Astrocyte of the hippocampus (primary cell): Measurements from ENCODE around the gene NTM.
A peak's percentile ranks its signal among the peaks of the same experiment; 100 is the strongest.

Experiments used
- DNase-seq: peaks from one replicate; pipeline ENCODE4 v3.0.0; 2011; ENCODE audit warnings: low read depth, low spot score

NTM gene

DNA sequence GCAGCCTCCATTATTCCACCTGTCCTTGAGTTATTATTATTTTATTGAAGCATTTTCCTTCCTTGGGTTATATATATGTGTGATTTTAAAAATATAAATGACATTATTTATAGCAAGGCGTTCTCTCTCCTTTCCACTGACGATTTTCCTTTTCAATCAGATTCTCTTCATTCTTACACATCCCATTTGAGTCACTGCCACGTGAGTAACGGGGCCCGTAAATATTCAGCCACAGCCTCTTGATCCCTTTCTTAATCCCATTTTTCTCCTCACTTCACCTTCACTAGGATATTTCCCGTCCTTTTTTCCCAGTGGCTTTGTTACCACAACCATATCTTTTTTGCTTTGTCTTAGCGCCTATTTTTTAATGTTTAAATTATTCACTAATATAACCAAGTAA lies 396.2 kb downstream of the NTM start:
- no peak for DNase-seq

DNA sequence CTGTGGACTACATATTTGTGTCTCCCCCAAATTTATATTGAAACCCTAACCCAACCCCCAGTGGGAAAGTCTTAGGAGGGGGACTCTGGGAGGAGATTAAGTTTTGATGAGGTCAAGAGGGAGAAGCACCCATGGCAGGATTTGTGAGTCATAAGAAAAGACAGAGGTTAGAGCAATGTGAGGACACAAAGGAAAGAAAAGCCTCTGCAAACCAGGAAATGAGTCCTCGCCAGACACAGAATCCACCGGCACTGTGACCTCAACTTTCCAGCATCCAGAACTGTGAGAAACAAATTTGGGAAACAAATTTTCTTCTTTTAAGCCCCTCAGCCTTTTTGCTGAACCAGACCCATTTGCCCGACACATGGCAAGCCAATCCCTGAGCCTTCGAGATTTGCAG lies 397.0 kb downstream of the NTM start:
- DNase-seq: no peak

DNA sequence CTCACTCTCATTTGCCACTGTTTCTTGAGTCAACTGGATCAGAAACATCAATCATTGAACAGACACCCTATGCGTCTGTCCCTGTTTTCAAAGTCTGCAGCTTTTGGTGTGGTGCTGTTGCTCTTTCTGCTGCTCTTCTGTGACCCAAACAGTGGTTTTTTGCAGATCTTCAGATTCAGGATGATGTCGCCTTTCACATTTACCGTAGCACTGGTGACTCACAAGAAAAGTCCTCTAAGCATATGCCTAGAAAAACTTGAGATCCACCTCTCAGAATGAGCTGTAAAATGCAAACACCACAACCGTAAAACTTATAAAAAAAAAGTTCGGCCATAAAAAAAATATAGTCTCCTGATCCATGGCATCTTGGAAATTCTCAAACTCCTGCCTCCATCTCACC lies 400.4 kb downstream of the NTM start:
- DNase-seq: no peak

DNA sequence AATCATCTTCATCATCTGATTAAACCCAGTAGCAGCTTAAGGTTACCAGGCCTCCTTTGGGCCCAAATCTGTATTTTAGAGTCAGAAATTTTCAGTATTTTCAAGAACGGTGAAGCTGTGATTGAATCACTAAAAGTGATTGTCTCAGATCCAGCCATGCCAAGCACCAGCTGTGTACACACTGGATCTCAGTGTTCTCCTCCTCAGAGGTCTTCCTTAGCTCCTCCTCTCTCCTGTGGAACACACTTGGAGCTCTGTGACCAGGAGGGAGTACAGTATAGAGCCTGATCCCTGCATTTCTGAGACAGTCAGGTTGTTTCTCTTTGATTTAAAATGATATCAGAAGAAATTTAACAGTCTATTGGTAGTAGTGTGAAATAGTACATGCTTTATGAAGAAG lies 401.1 kb downstream of the NTM start:
- DNase-seq: no peak

DNA sequence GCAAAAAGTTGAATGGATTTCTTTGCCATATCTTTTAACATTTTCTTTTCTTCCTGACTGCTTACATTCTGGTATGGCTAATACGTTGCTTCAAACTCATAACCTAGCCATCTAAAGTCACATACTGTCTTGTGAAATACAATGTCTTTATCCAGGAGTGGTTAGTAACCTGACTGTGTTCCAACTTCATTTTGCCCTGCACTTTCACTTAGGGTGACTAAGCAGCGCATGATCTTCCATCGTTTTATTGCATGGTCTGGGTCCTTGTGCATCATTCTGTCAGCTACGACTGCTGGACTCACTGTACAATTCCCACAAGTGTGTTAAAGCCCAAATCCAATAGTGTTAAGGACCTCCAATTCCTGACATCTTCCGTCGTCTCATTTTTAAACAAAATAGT lies 403.2 kb downstream of the NTM start:
- DNase-seq: no peak

DNA sequence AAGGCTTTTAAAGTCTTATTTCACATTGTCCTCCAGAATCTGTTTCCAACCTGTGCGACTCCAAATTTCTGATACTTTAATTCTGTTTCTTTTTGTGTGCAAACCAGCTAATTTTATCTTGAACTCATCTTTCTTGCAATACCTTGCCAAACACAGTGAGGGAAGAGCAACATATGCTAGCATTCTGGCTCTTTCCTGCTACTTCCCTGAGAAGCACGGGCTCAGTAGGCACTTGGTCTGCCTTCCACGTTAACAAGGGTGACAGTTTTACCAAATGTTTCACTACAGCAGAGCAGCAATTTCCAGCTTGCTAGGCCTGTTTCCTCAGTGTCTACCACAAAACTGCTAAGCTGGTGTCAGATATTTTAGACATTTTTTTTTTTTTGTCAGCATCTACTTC lies 405.8 kb downstream of the NTM start:
- DNase-seq: no peak

DNA sequence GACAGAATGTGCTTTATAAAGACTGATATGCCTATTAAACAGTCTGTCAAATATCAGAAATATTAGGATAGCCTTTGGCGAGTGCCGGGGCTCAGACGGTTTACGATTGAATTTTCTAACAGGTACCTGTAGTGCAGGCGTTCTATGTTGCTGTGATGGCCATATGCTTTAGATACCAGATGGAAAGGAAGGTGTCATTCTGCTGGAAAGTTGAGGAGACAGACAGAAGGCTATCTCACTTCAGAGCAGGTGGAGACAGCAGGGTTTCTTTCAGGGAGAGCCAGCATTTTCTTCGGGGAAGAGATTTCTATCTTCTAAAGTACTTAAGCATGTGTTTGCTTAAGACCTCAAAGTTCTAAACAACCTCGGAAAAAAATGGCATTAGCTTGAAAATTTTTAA lies 415.4 kb downstream of the NTM start:
- DNase-seq: no peak

DNA sequence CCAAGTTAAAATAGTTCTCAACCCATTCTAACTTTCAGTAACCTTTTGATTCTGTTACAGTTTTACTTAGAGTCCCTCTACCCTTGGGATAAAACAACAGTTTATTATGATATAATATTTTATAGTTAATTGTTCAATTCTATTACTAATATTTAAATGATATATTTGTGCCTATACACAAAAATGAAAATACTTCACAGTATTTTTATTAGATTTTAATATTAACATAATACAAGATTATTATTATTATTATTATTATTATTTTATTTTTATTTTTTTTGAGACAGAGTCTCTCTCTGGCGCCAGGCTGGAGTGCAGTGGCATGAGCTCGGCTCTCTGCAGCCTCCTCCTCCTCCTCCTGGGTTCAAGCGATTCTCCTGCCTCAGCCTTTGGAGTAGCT lies 416.7 kb downstream of the NTM start:
- no peak for DNase-seq

DNA sequence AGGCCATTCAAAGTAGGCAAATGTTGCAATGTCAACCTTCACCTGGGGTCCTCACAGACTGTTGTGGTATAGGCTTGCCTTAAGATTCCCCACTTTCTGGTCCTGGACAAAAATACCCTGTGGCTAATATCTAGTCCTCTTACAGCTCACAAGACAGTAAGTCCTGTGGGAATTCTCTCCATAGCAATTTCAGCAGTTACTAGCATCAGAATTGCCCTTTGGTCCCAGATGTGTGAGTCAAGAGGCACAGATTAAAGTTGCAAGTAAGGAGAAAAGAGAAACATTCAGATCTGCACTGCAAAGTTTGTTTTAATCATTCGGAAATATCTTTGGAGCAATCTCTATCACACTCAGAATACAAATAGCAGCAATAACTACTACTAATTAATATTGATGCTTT lies 420.2 kb downstream of the NTM start:
- no peak for DNase-seq

DNA sequence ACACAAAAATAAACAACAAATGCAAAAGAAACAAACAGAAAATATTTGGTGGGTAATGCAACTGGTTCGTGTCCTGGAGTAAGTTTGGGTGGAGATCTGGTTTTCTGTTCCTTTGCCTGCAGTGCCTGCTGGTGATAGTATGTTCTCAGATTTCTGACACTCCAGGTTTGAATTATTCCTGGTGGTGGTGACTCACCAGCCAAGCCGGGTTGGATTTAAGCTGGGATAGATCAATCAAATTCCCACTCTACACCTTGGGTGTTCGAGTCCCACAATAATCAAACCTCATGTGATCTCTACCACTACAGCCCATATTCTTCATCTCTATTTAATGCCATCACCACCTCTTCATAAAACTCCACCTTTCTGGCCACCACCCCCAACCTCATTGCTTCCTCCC lies 421.8 kb downstream of the NTM start:
- DNase-seq: peak; percentile 16

DNA sequence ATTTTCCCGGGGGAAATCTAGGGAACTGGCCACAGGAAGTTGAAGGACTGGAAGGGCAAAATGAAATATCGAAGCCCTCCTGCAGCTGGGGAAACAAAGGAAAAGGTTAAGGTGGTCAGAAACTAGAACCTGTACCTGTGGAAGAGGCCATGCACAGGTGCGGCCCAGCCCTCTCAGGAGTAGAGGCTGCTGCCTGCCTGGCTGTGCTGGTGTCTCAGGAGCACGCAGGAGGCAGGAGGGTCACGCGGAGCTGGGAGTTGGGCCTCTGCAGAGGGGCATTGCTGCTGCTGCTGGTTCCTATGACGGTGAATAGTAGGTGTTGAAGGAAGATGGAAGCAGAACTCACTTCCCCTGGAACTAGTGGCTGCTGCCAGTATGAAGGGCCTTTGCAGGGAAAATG lies 425.7 kb downstream of the NTM start:
- DNase-seq: no peak

DNA sequence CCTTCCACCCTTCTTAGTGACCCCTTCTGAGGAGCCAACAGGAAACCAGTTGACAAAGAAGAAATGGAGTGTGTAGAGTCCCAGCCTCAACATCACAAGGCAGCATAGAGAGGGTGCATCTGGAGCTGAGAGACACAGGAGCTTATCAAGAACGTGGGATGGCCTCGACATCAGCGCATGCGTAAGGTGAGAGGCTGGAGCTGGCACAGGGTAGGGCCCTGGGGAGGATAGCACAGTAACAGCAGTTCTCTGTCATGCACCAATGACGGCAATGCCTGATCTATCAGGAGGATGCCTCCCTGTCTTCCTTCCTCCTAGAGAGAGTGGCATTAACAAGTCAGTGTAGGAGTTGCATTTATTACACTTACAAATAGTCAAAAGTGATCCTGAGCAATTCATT lies 426.1 kb downstream of the NTM start:
- DNase-seq: no peak

DNA sequence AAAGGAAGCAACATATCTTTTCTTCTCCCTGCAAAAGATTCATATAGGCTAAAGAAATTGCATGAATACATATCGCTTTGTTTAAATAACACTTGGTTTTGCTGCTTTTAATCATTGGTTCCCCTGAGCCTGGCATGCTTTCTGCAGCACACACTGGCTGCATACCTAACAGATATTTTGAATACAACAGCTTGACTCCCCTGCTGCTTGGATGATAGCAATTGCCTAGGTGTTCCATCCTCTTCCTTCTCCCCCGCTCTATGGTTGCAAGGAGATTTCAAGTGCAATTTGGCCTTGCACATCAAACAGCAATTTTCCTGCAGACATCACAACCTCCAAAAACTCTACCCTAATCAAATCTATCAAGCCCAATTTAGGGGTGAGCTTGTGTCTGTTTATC lies 430.0 kb downstream of the NTM start:
- DNase-seq: no peak

DNA sequence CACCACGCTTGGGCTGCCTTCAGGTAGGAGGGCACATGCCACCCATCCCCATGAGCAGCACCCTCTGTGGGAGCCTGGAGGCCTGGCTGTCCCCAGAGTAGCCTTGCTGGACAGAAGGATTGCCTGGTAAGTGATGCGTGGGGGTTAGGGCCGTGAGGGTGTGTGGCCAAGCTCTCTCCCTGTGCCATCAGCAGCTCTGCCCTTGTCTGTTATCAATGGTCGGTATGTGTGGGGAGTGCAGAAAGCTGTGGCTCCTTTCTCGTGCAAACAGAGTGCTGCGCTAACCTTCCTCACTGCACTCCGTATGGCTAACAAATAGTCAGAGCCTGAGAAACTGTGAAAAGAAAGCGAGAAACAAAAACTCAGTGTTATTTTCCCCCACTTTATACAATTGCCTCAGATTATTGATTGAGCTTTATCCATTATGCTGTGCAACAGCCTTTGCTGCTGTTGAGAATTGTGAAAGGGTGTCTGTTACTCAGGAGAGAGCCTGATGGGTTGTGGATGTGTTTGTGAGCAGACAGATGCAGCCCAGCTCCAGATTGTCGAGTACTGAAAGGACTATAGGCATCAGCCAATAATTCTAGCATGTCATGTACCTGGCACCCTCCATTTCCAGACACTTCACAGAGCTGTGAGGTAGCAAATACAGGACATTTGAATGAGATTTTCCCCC lies 432.2 kb downstream of the NTM start:
- DNase-seq: no peak

DNA sequence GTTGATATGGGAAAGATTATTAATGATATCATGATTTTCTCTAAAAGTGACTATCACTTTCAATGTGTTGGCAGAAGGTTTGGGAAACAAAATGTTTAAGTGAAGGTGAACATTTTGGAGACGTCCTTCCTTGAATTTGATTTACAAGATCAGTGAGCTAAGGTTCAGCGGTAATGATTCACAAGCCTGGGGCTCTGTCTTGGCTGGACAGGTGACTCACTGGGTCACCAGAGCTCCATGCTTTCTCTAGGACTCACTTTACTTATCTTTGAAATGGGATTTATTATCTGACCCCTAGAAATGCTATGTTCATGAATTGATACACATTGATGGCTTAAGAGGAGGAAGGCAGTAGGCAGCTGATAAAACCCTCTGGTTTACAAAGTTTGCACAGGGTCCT lies 437.5 kb downstream of the NTM start:
- no peak for DNase-seq

DNA sequence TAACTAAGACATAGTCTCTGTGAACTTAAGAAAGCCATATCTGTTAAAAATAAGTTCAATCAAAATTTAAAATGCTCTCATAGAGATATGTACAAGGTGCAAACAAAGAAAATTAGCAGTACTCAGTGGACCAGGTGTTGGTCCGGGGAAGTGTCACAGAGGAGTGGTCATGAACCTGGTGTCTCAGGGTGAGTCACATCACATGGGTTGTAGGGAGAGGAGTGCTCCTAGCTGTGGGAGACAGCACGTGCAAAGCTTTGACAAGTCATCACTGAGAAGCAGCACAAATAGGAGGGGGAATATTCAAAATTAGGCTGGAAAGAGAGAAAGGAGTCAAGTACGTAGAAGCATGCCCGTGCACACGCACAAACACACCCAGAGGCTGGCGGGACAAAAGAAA lies 438.1 kb downstream of the NTM start:
- DNase-seq: no peak

DNA sequence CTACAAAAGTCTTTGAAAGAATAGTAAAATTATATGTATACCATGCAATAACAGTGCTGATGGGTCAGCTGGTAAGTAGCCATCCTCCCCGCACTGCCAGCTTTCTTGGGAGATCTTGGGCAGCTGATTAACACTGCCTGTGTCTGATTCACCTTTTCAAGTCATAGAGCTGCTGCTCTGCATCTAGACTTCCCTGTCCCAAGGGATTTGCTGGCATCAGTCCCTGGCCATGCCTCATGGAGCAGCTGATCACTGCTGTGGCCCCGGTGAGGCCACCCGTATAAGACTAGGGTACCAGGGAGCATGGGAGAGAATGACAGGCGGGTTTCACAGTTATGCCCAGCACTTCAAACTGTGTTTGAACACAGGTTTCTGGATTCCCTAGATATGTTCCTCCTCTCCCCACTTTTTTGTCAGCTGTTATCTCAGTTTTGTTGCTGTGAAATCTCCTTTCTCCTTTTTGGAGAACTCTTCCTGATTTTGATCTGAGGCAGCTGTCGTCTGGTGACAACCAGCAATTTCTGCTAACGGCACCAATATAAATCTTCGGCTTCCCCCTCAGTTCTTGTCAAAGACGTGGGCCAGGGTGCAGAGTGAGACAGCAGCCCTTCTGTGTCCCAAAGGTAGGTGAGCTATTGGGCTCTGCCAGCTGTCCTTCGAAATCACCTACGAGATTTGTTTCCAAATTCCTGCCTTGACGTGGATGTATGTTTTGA lies 438.9 kb downstream of the NTM start:
- DNase-seq: no peak

DNA sequence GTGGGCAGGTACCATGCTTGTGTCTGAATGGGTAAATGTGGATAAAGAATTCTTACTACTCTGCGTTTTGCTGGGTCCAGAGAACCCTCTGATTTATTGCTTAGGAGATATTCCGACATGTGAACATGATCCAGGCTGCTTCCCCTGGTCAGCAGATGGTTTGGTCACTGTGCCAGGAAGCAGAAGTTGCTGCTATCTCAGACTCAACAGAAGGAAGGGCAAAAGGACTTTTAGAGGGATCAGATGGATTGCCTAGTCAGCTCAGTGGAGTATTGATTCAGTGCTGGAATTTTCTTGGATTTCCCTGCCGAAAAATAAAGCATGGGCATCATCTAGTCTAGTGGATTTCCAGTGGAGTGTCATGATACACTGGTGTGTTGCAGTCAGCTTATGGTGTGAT lies 440.1 kb downstream of the NTM start:
- no peak for DNase-seq

DNA sequence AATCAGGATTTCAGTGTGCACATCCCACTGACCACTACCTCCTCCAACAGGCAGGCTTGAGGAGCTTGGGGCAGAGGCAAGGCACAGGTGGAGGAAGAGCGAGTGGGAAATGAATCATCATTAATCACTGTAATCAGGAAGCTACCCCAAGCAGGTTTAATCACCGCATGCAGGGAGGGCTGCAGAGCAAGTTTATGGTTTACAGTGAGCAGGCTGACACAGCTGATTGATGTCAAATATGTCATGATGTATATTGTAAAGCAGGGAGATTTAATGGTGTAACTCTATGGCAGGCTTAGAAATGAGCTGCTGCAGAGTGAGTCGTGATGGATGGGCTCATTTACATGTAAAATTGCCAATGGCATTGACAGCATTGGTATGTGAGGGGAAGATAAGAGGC lies 441.0 kb downstream of the NTM start:
- DNase-seq: no peak

DNA sequence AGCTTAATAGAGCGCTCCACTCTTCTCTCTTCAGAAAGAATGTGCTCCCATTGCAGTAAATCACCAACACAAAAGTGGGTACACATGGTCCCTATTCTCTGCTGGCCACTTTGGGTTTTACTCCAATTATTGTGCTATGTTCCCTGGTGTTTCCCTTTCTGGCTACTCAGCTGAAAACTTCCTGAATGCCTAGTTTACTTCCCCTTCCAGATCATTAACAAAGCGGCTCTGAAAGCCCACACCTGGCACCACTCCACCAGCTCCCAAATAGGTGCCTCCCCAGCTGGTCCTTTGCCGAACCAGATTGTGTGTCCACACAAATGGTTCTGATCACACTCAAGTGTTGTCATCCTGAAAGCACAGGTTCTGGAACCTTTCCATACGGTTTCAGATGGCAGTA lies 443.7 kb downstream of the NTM start:
- no peak for DNase-seq

DNA sequence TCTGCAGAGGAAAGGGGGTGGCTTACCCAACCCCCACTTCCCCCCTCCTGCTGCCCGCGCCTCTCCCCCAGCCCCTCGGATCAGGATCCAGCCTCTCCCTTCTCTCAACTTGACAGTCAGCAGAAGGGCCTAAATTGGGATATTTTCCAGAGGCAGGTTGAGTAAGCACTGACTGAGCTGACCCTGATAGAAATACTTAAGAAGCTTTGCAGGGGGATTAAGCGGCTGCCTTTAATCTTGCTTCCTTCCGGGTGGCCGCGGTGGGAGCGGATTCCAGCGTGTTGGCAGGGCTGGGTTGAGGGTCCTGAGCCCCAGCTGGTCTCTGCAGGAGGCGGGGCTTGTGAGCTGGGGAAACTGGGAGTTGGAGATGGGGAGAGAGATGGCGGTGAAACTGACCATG lies 445.2 kb downstream of the NTM start:
- DNase-seq: no peak

DNA sequence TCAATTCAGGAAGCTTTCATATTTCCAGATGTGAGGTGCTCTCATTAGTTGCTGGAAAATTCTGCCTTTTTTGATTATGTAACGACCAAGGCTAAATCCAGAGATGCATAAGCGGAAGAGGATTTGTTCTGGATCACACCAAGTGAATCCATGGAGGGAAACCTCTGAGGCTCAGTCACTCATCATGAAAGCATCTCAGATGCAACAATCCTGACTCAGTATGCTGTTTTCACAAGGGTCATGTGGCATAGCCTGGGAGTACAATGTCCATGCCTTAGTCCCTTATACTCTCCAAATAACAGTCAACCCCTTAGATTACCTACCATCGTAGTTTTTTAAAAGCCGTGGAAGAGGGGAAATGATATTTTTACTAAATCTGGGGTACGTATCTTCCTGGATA lies 445.6 kb downstream of the NTM start:
- no peak for DNase-seq

DNA sequence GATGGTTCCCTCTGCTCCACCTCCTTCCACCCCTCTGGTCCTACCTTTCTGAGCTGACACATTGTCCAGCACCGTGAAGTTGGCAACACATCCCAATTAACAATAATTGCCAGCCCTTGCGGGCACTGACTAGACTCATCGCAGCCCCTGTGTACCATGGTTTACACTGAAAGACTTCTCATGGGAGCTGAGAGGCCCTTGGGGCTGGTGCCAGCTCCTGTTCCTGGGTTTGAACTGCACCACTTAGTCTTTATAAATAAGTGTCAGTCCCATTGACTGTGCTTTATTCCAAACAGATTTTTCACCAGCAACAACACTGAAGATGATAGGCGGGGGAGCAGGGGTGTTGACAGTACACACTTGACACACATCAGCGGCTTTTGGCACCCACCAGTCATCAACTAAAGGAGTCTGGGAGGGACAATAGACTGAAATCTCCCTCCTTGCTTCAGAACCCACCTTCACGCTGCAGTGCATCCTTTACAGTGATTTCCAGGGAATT lies 447.3 kb downstream of the NTM start:
- no peak for DNase-seq

DNA sequence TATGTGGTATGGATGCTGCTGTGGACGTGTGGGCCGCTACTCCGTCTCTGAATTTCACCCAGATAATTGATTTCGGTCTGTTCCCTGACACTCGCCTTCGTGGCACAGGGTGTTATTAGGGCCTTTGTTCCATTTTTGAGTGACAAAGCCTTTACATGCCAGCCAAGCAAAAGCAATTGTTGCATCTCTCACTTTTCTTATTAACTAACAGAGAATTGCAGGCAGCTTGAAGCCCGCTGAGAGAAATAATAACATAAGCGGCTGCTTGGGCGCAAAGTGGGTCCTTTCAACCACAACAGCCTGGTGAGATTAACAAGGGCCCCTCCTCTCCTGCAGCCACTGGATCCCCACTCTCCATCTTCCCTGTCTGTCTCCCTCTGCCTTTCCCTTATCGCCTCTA lies 449.4 kb downstream of the NTM start:
- DNase-seq: no peak
